DMS53 (cell line): Measurements from ENCODE around the gene NPTX1.

ENCODE experiments used
- DNase-seq: peaks from one replicate; lab custom pipeline; 2025; lab: John Stamatoyannopoulos, UW

NPTX1 gene

GRCh38 chr17:80459234-80459633 lies 17.2 kb downstream of the NPTX1 start:
- no peak for DNase-seq

DNA sequence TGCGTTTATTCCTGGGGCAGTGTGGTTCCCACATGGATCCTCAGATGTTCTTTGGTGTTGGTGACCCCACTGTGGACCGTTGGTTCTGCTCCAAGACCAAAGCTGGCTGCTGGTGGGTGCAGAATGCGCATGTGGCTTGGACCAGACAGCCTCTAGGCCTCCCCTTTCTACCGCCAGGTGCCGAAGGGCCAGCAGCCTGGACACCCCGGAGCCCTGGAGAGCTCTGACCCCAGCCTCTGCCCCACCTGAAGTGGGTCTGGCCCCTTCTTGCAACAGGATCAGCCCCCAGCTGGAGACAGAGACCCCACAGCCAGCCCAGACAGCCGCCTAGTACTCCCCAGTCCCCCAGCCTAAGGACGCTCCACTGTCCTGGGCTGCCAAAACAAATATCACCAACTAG lies 18.4 kb downstream of the NPTX1 start:
- no peak for DNase-seq

- DNase-seq = peak; percentile 80
Measured at GRCh38 chr17:80457236-80457856, 19.1 kb downstream of the NPTX1 start.

DNA sequence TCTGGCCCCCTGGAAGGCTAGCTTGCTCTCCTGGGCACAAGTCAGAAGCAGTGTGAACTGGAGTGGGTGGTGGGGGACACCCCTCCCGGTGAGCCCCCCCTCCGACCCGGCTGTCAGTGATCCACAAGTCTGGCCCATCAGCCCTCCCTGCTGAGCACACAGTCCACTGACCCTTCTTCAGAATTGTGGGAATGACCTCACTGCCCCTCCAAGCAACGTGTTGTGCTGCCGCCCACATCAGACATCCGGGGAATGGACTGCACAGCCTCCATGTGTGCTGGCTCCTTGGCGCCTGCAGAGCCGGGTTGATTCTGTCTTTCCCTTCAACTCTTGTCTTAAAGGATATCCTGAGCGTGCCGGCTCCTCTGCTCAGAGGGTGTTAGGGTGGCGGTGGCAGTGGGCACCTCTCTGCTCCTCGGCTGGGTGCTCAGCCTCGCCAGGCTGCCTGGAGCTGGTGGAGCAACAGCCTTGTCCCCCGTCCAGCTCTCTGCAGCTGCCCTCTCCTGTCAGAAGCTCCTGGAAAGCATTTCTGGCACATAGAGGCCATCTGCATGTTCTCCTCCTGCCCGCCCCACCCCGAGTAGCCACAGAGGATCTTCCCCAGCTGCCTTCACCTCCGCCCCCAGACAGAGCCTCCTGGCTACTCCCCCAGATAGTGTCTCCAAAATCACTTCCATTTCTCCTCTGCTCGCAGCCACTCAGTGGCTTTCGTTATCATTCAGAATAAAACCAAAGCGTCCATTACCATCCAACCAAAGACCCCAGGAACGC lies 19.8 kb downstream of the NPTX1 start:
- DNase-seq = no peak

- DNase-seq = peak; percentile 51
Measured at GRCh38 chr17:80455784-80456183, 20.6 kb downstream of the NPTX1 start.

DNA sequence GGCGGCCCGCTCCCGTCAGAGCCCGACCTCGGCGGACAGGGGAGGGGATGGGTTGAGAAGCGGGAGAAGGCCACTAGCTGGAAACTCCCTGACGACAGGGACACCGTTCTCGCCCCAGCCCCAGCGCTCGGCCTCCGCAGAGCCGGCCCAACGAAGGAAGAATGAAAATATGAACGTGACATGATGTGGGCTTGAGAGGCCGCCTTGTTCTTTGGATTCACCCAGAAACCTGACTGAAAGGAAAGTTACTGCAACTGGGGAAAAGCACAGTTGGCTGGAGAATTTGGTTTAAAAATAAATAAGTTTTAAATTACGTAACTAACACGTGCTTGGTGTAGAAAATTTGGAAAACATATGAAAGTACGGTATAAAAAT lies 21.1 kb downstream of the NPTX1 start:
- peak; percentile 90 for DNase-seq

GRCh38 chr17:80454557-80455335 lies 21.7 kb downstream of the NPTX1 start:
- DNase-seq = peak; percentile 99

- no peak for DNase-seq
Measured at GRCh38 chr17:80453998-80454556, 22.3 kb downstream of the NPTX1 start.

- peak; percentile 46 for DNase-seq
Measured at GRCh38 chr17:80453126-80453997, 23.0 kb downstream of the NPTX1 start.

- DNase-seq = no peak
Measured at GRCh38 chr17:80452173-80452915, 24.1 kb downstream of the NPTX1 start.

- no peak for DNase-seq
Measured at GRCh38 chr17:80451104-80451775, 25.2 kb downstream of the NPTX1 start.

DNA sequence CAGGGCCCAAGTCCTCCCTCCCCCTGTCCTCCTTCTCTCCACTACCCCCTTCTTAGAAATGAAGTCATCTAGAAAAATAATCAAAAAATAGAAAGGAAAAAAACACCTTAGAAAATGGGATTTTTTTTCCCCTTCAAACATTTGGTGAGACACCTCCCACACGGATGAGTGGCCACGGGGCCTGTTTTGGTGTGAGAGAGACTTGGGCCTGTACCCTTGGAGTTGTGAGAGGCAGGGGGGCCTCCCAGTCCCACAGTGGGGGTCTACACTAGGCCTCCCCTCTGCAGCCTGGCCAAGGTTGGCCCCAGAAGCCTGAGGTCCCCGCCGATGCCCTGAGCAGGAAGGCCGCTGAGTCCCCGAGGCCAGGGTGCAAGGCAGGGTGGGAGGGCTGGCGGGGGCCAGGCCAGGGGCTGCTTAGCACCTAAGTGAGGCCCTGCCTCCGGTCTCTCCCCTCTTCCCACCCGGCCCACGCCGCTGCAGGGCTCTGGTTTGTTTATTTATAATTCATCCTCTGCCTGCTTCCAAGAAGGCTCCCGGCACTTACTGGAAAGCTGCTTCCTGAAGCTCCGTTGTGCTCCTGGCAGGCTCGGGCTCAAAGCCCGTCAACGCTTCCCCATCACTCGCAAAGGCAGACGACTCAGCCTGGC lies 26.4 kb downstream of the NPTX1 start:
- no peak for DNase-seq

GRCh38 chr17:80449194-80449929 lies 27.0 kb downstream of the NPTX1 start:
- peak; percentile 40 for DNase-seq

DNA sequence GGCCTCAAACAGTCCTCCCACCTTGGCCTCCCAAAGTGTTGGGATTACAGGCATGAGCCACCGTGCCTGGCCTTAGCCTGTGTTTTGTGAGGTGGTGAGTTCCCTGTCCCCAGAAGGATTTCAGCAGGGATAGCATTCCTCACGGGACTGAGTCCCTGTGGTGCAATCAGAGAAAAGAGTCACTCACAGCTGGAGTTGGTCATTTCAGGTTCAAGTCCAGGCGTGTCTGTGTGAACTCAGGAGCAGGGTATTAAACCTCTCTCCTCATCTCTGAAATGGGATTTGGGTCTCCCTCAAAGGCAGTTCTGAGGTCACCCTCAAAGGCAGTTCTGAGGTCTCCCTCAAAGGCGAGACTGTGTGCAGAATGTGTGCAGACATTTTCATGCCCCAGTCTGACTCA lies 28.6 kb downstream of the NPTX1 start:
- no peak for DNase-seq

DNA sequence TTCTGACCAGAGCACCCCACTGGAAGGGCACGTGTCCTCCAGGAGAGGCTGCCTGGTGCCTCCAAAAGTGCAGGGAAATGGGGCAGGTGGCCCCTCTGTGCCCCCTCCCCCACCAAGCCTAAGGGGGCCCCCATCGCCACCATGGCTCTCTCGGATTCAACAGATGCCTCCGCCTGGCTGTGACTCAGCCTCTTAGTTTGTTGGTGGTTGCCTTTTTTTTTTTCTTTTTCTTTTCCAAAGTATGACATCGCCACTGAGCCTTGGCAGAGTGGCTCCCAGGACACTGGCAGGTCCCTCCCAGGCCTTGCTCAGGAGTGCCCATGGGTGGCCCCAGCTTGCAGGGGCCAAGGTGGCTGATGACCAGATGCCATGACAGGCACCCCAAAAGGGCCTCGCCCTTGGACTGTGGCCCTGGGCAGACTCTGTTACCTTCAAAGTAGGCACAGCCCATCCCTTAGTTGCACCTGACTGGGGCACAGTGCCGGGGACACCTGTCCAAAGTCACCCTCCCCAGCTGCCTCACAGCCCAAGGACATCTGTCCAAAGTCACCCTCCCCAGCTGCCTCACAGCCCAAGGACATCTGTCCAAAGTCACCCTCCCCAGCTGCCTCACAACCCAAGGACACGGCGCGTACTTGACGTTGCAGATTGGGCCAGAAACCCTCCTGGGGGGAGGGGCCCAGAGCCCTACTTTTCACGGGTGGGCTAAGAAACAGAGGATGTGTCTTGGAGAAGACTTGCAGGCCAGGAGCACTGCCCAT lies 29.6 kb downstream of the NPTX1 start:
- DNase-seq = peak; percentile 75

- DNase-seq = no peak
Measured at GRCh38 chr17:80445726-80446110, 30.7 kb downstream of the NPTX1 start.

- no peak for DNase-seq
Measured at GRCh38 chr17:80445007-80445725, 31.2 kb downstream of the NPTX1 start.

GRCh38 chr17:80444644-80444979 lies 31.8 kb downstream of the NPTX1 start:
- no peak for DNase-seq
